HepG2 (cell line): Measurements from ENCODE around the gene OR52H1. TPM values are rescaled to one million over a fixed set of nuclear protein-coding genes. Genes with fewer than 3 reads are reported as not detected.

Experiments used
- ATAC-seq: fragments of 200-7000 bp; cut with Tn5 transposase; 3 replicates; pipeline ENCODE4 v1.9.1; 2020; ENCODE audit warnings: mild to moderate bottlenecking, moderate library complexity
- BruUV-seq: library from RNA; stranded (reverse); fragments of 400-500 nt; replicated peaks from 2 replicates; lab custom pipeline; 2021; lab: Mats Ljungman, UMichigan
- CTCF ChIA-PET: fragments of 300-600 bp; formaldehyde crosslinking; extraction: SDS; loops from one replicate; lab custom pipeline; 2021; ENCODE audit warnings: low total read pairs, inconsistent platforms, low intra/inter-chr PET ratio; lab: Yijun Ruan, JAX
- POLR2A ChIA-PET: fragments of 350-600 bp; sonication (Branson Sonifier 250); formaldehyde crosslinking; loops from one replicate; lab custom pipeline; 2020; ENCODE audit warnings: antibody characterized with exemption, inconsistent platforms; lab: Yijun Ruan, JAX
- DNase-seq: peaks from one replicate; pipeline ENCODE4 v3.0.0-alpha.2; 2015; ENCODE audit warnings: low spot score
- FAIRE-seq: peaks from 3 replicates; lab custom pipeline; 2011; peaks lifted over from hg19 to GRCh38; lab: Jason Lieb, UNC
- H2AFZ ChIP-seq: one replicate; pipeline ENCODE4 v1.6.1; 2011; ENCODE audit warnings: low read length, inconsistent platforms
- H3K27ac ChIP-seq: fragments of 300-600 bp; 3 replicates; pipeline ENCODE4 v1.8.0; 2011; ENCODE audit warnings: mixed run types, mild to moderate bottlenecking, mixed read lengths, low read length, inconsistent platforms; ENCODE audit not compliant: insufficient read depth; ENCODE audit errors: extremely low read length
- H3K27me3 ChIP-seq, 2 experiments: fragments of 200-600 bp in 1 of 2; 2 replicates in 1 of 2; 3 replicates in 1 of 2; pipeline versions ENCODE4 v1.6.0 to v1.8.0; 2011; ENCODE audit warnings: low read length in 2 of 2, mild to moderate bottlenecking in 2 of 2, moderate library complexity in 2 of 2, inconsistent platforms in 1 of 2; ENCODE audit not compliant: insufficient read depth in 2 of 2, control insufficient read depth in 1 of 2
- H3K36me3 ChIP-seq, 2 experiments: fragments of 200-600 bp in 1 of 2; replicated peaks in 1 of 2; 2 replicates in 1 of 2; 3 replicates in 1 of 2; pipeline versions ENCODE4 v1.5.1 to v1.8.0; 2011; ENCODE audit warnings: low read length in 2 of 2, inconsistent platforms in 1 of 2; ENCODE audit not compliant: insufficient read depth in 2 of 2, control insufficient read depth in 1 of 2
- H3K4me1 ChIP-seq: 2 replicates; pipeline ENCODE4 v1.5.1; 2012; ENCODE audit warnings: low read length, inconsistent platforms; ENCODE audit not compliant: insufficient read depth
- H3K4me2 ChIP-seq: 2 replicates; pipeline ENCODE4 v1.6.0; 2011; ENCODE audit warnings: low read depth, low read length, inconsistent platforms
- H3K4me3 ChIP-seq, 3 experiments: fragments of 200-600 bp in 1 of 3; sonication (generic), shearing (Covaris generic) in 1 of 3; replicated peaks in 1 of 3; 2 replicates each; pipeline ENCODE4 v1.5.1; 2011 to 2016; ENCODE audit warnings: low read length in 3 of 3, inconsistent platforms in 2 of 3, low read depth in 2 of 3, mild to moderate bottlenecking in 2 of 3, control low read depth in 1 of 3, mixed read lengths in 1 of 3; ENCODE audit not compliant: insufficient read depth in 1 of 3
- H3K79me2 ChIP-seq: one replicate; pipeline ENCODE4 v1.6.1; 2011; ENCODE audit warnings: low read length, inconsistent platforms; ENCODE audit not compliant: insufficient read depth
- H3K9ac ChIP-seq: 2 replicates; pipeline ENCODE4 v1.6.0; 2011; ENCODE audit warnings: mild to moderate bottlenecking, low read depth, low read length, inconsistent platforms; ENCODE audit not compliant: insufficient read depth
- H3K9me3 ChIP-seq: 2 replicates; pipeline ENCODE4 v1.5.1; 2012; ENCODE audit warnings: mild to moderate bottlenecking, low read length
- H4K20me1 ChIP-seq: 2 replicates; pipeline ENCODE4 v1.6.0; 2011; ENCODE audit warnings: inconsistent platforms, mild to moderate bottlenecking, low read length, moderate library complexity; ENCODE audit not compliant: insufficient read depth
- CBX1 ChIP-seq: IDR thresholded peaks from one replicate; pipeline ENCODE4 v1.6.1; 2016; ENCODE audit warnings: antibody characterized with exemption, low read depth
- GRHL1 ChIP-seq: sonication (generic); formaldehyde crosslinking; conservative IDR thresholded peaks from 2 replicates; pipeline ENCODE4 v1.8.0; 2022; ENCODE audit warnings: missing genetic modification reagents
- MNT ChIP-seq: fragments of 450-650 bp; IDR thresholded peaks from 2 replicates; pipeline ENCODE4 v1.6.1; 2016
- PHF20 ChIP-seq: sonication (generic); formaldehyde crosslinking; IDR thresholded peaks from 2 replicates; pipeline ENCODE4 v1.5.0; 2020; ENCODE audit warnings: mild to moderate bottlenecking, missing genetic modification reagents
- THAP7 ChIP-seq: sonication (generic); formaldehyde crosslinking; IDR thresholded peaks from 2 replicates; pipeline ENCODE4 v1.8.1; 2023; ENCODE audit warnings: mild to moderate bottlenecking, missing genetic modification reagents
- ZBTB2 ChIP-seq: sonication (generic); formaldehyde crosslinking; IDR thresholded peaks from 2 replicates; pipeline ENCODE4 v1.8.0; 2022; ENCODE audit warnings: low read depth, missing genetic modification reagents
- ZFP37 ChIP-seq: sonication (generic); formaldehyde crosslinking; IDR thresholded peaks from 2 replicates; pipeline ENCODE4 v1.4.0; 2020; ENCODE audit warnings: missing genetic modification reagents, borderline replicate concordance
- ZNF318 ChIP-seq: sonication (generic); formaldehyde crosslinking; IDR thresholded peaks from 2 replicates; pipeline ENCODE4 v1.4.0; 2020; ENCODE audit warnings: mild to moderate bottlenecking, missing genetic modification reagents
- ZNF550 ChIP-seq: sonication (generic); formaldehyde crosslinking; IDR thresholded peaks from 2 replicates; pipeline ENCODE4 v1.4.0; 2020; ENCODE audit warnings: mild to moderate bottlenecking, missing genetic modification reagents, borderline replicate concordance
- ZNF577 ChIP-seq: sonication (generic); formaldehyde crosslinking; IDR thresholded peaks from 2 replicates; pipeline ENCODE4 v1.4.0; 2020; ENCODE audit warnings: mild to moderate bottlenecking, low read depth, missing genetic modification reagents, borderline replicate concordance
- WGBS: methylation state at CpG from one replicate; pipeline ENCODE4 v1.1.6; 2017; ENCODE audit warnings: low lambda C conversion rate; 5-methylcytosine and 5-hydroxymethylcytosine counted together
- in situ Hi-C: cut with HindIII; loops from 2 replicates; pipeline ENCODE4 v1.10.0; 2017; ENCODE audit warnings: low pct_unique_long_range_greater_than_20kb; ENCODE audit not compliant: extremely low pct_ligation_motif_present
- intact Hi-C: fragments of 100-400 bp; cut with micrococcal nuclease; formaldehyde crosslinking; loops from one replicate; pipeline ENCODE4 v1.10.0; 2022; ENCODE audit not compliant: unreplicated experiment
- polyA plus RNA-seq, 8 experiments: library from polyadenylated mRNA; depleted of rRNA in 3 of 8; stranded (reverse) in 7 of 8; unstranded in 1 of 8; fragments of >200 nt; fragmentation: Illumina TruSeq in 4 of 8; extraction: Trizol in 4 of 8; gene quantifications; 2 replicates each; pipeline versions ENCODE4 v1.2.1 to v1.2.3, GENCODE V29; 2011 to 2016; ENCODE audit warnings: low read depth in 4 of 8, missing spikeins in 1 of 8, mixed read lengths in 1 of 8; ENCODE audit not compliant: insufficient read depth in 1 of 8
- total RNA-seq, 5 experiments: library from RNA; depleted of rRNA; stranded (reverse); fragments of >200 nt; fragmentation: Illumina TruSeq; extraction: Trizol; gene quantifications; 2 replicates each; pipeline ENCODE4 v1.2.3, GENCODE V29; 2016; ENCODE audit warnings: low read depth in 1 of 5

Gene OR52H1
- total and polyA plus RNA-seq, 2 of the 13 experiments (the other 11 are each of a cell fraction or from before 2014, with no cell fraction given) = not detected

DNA sequence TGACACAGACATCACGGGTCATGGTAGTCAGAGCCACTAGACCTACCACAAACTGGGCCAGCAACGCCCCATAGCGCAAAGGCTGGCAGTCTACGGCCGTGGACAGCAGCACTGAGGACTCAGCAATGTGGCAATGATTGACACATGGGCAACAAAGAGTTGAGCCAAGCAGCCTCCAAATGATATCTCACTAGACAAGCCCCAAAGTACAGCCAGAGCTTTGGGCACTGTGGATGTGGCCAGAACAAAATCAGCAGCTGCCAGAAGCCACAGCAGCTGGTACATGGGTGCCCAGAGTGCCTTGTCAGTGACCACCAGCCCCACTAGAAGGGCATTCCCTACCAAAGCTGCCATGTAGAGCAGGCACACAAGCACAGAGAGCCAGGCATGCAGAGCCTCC, 20.6 kb downstream of the OR52H1 start:
- Histone ChIP-seq H3K27ac (no peak overlapping the region), H3K4me1 (no peaks in the 10 kb centered on the region), H3K36me3 (no peaks in the 10 kb centered on the region), H4K20me1 (no peaks in the 10 kb centered on the region), H3K4me2 (no peak overlapping the region), H3K4me3 (no peak overlapping the region), H3K79me2 (no peaks in the 10 kb centered on the region), H3K9me3 (no peaks in the 10 kb centered on the region), H3K9ac (no peak overlapping the region), H3K27me3 (peaks cover 0 to 15% of the 10 kb centered on the region in 2 experiments; a peak in 2 of 5 replicates), H2AFZ (no peak overlapping the region)
- CTCF ChIA-PET = no interaction called here
- intact Hi-C loops (no loop called here), in situ Hi-C loops (no loop called here)
- no CpG with 5 or more reads among the region's 5 CpGs for WGBS
- ATAC-seq = no peak
- no TSS peak for BruUV-seq
- POLR2A ChIA-PET = no interaction called here
- FAIRE-seq = no peak
- DNase-seq = no peak
- TF ChIP-seq PHF20 (CRISPR knock-in tag) = no peak
- TF ChIP-seq THAP7 = no peak
- no peak for TF ChIP-seq ZNF550 (CRISPR knock-in tag)
- no peak for TF ChIP-seq GRHL1 (CRISPR knock-in tag)
- TF ChIP-seq ZFP37 (CRISPR knock-in tag) = no peak
- no peak for TF ChIP-seq MNT
- TF ChIP-seq ZBTB2 (CRISPR knock-in tag) = no peak
- no peak for TF ChIP-seq CBX1
- no peak for TF ChIP-seq ZNF577 (CRISPR knock-in tag)
- no peak for TF ChIP-seq ZNF318 (CRISPR knock-in tag)
